HepG2 (cell line): ENCODE data around the gene PCYT2. TPM values are rescaled to one million over a fixed set of nuclear protein-coding genes. Genes with fewer than 3 reads are reported as not detected.

Source experiments
- AGO2 ChIP-seq: fragments of 200-400 bp; formaldehyde crosslinking; optimal IDR thresholded peaks from 2 replicates; pipeline ENCODE3; 2017; ENCODE audit warnings: mild to moderate bottlenecking, low read depth, low read length, moderate library complexity
- CSRNP1 ChIP-seq: sonication (generic); formaldehyde crosslinking; IDR thresholded peaks from 2 replicates; pipeline ENCODE4 v1.8.1; 2023; ENCODE audit warnings: mild to moderate bottlenecking, missing genetic modification reagents
- GMEB1 ChIP-seq: sonication (generic); formaldehyde crosslinking; IDR thresholded peaks from 2 replicates; pipeline ENCODE4 v1.5.1; 2020; ENCODE audit warnings: missing genetic modification reagents, mild to moderate bottlenecking, borderline replicate concordance
- HMGA1 ChIP-seq: sonication (generic); formaldehyde crosslinking; conservative IDR thresholded peaks from 2 replicates; pipeline ENCODE4 v1.4.0; 2020; ENCODE audit warnings: missing genetic modification reagents
- MEIS1 ChIP-seq: sonication (generic); formaldehyde crosslinking; IDR thresholded peaks from 2 replicates; pipeline ENCODE4 v1.9.0; 2021; ENCODE audit warnings: mild to moderate bottlenecking, missing genetic modification reagents, moderate library complexity, borderline replicate concordance
- MIER3 ChIP-seq: IDR thresholded peaks from 2 replicates; pipeline ENCODE4 v1.6.1; 2016; ENCODE audit warnings: missing compliant biosample characterization, borderline replicate concordance
- SKI ChIP-seq: fragments of 450-650 bp; IDR thresholded peaks from one replicate; pipeline ENCODE4 v1.6.1; 2018; ENCODE audit warnings: mild to moderate bottlenecking; ENCODE audit not compliant: partially characterized antibody
- SP2 ChIP-seq: sonication (generic); formaldehyde crosslinking; IDR thresholded peaks from 2 replicates; pipeline ENCODE4 v1.5.1; 2020; ENCODE audit warnings: mild to moderate bottlenecking, missing genetic modification reagents
- STAG1 ChIP-seq: sonication (generic); formaldehyde crosslinking; IDR thresholded peaks from 2 replicates; pipeline ENCODE4 v1.4.0; 2020; ENCODE audit warnings: missing genetic modification reagents
- YEATS2 ChIP-seq: sonication (generic); formaldehyde crosslinking; IDR thresholded peaks from 2 replicates; pipeline ENCODE4 v1.4.0; 2020; ENCODE audit warnings: missing genetic modification reagents, borderline replicate concordance
- ZBTB8A ChIP-seq: sonication (generic); formaldehyde crosslinking; IDR thresholded peaks from 2 replicates; pipeline ENCODE4 v1.4.0; 2020; ENCODE audit warnings: mild to moderate bottlenecking, low read depth, missing genetic modification reagents, borderline replicate concordance
- ZFP91 ChIP-seq: sonication (generic); formaldehyde crosslinking; IDR thresholded peaks from 2 replicates; pipeline ENCODE4 v1.9.0; 2022; ENCODE audit warnings: missing genetic modification reagents, mild to moderate bottlenecking, borderline replicate concordance
- ZNF263 ChIP-seq: sonication (generic); formaldehyde crosslinking; IDR thresholded peaks from 2 replicates; pipeline ENCODE4 v1.4.0; 2020; ENCODE audit warnings: missing genetic modification reagents
- polyA plus RNA-seq, 8 experiments: library from polyadenylated mRNA; depleted of rRNA in 3 of 8; stranded (reverse) in 7 of 8; unstranded in 1 of 8; fragments of >200 nt; fragmentation: Illumina TruSeq in 4 of 8; extraction: Trizol in 4 of 8; gene quantifications; 2 replicates each; pipeline versions ENCODE4 v1.2.1 to v1.2.3, GENCODE V29; 2011 to 2016; ENCODE audit warnings: low read depth in 4 of 8, missing spikeins in 1 of 8, mixed read lengths in 1 of 8; ENCODE audit not compliant: insufficient read depth in 1 of 8
- total RNA-seq, 5 experiments: library from RNA; depleted of rRNA; stranded (reverse); fragments of >200 nt; fragmentation: Illumina TruSeq; extraction: Trizol; gene quantifications; 2 replicates each; pipeline ENCODE4 v1.2.3, GENCODE V29; 2016; ENCODE audit warnings: low read depth in 1 of 5
- TF ChIP-seq, protein P1 (sequence below): sonication (generic); formaldehyde crosslinking; IDR thresholded peaks from 2 replicates; pipeline ENCODE4 v1.5.0; 2020; ENCODE audit warnings: mild to moderate bottlenecking, missing genetic modification reagents, moderate library complexity
- TF ChIP-seq, protein P2 (sequence below): sonication (generic); formaldehyde crosslinking; IDR thresholded peaks from 2 replicates; pipeline ENCODE4 v1.4.0; 2020; ENCODE audit warnings: missing genetic modification reagents
- TF ChIP-seq, protein P3 (sequence below): sonication (generic); formaldehyde crosslinking; IDR thresholded peaks from 2 replicates; pipeline ENCODE4 v1.4.0; 2020; ENCODE audit warnings: missing genetic modification reagents

The PCYT2 gene
- total and polyA plus RNA-seq, 2 of the 13 experiments (the other 11 are each of a cell fraction or from before 2014, with no cell fraction given) = 147 to 297 TPM

- TF ChIP-seq, protein P1, sequence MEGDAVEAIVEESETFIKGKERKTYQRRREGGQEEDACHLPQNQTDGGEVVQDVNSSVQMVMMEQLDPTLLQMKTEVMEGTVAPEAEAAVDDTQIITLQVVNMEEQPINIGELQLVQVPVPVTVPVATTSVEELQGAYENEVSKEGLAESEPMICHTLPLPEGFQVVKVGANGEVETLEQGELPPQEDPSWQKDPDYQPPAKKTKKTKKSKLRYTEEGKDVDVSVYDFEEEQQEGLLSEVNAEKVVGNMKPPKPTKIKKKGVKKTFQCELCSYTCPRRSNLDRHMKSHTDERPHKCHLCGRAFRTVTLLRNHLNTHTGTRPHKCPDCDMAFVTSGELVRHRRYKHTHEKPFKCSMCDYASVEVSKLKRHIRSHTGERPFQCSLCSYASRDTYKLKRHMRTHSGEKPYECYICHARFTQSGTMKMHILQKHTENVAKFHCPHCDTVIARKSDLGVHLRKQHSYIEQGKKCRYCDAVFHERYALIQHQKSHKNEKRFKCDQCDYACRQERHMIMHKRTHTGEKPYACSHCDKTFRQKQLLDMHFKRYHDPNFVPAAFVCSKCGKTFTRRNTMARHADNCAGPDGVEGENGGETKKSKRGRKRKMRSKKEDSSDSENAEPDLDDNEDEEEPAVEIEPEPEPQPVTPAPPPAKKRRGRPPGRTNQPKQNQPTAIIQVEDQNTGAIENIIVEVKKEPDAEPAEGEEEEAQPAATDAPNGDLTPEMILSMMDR = peak; percentile 59
- TF ChIP-seq STAG1 (CRISPR knock-in tag) (peak; percentile 48), AGO2 (peak; percentile 80), GMEB1 (CRISPR knock-in tag) (no peak), SP2 (CRISPR knock-in tag) (no peak), SKI (no peak), MEIS1 (CRISPR knock-in tag) (no peak), ZNF263 (CRISPR knock-in tag) (0 out of 2 replicates have a peak, but pooled peaks have one; percentile 10), YEATS2 (CRISPR knock-in tag) (no peak), ZBTB8A (CRISPR knock-in tag) (no peak), CSRNP1 (CRISPR knock-in tag) (no peak), HMGA1 (CRISPR knock-in tag) (no peak), MIER3 (no peak), ZFP91 (CRISPR knock-in tag) (no peak)
- TF ChIP-seq, protein P2, sequence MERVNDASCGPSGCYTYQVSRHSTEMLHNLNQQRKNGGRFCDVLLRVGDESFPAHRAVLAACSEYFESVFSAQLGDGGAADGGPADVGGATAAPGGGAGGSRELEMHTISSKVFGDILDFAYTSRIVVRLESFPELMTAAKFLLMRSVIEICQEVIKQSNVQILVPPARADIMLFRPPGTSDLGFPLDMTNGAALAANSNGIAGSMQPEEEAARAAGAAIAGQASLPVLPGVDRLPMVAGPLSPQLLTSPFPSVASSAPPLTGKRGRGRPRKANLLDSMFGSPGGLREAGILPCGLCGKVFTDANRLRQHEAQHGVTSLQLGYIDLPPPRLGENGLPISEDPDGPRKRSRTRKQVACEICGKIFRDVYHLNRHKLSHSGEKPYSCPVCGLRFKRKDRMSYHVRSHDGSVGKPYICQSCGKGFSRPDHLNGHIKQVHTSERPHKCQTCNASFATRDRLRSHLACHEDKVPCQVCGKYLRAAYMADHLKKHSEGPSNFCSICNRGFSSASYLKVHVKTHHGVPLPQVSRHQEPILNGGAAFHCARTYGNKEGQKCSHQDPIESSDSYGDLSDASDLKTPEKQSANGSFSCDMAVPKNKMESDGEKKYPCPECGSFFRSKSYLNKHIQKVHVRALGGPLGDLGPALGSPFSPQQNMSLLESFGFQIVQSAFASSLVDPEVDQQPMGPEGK (CRISPR knock-in tag) = no peak
- TF ChIP-seq, protein P3, sequence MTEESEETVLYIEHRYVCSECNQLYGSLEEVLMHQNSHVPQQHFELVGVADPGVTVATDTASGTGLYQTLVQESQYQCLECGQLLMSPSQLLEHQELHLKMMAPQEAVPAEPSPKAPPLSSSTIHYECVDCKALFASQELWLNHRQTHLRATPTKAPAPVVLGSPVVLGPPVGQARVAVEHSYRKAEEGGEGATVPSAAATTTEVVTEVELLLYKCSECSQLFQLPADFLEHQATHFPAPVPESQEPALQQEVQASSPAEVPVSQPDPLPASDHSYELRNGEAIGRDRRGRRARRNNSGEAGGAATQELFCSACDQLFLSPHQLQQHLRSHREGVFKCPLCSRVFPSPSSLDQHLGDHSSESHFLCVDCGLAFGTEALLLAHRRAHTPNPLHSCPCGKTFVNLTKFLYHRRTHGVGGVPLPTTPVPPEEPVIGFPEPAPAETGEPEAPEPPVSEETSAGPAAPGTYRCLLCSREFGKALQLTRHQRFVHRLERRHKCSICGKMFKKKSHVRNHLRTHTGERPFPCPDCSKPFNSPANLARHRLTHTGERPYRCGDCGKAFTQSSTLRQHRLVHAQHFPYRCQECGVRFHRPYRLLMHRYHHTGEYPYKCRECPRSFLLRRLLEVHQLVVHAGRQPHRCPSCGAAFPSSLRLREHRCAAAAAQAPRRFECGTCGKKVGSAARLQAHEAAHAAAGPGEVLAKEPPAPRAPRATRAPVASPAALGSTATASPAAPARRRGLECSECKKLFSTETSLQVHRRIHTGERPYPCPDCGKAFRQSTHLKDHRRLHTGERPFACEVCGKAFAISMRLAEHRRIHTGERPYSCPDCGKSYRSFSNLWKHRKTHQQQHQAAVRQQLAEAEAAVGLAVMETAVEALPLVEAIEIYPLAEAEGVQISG (CRISPR knock-in tag) = 0 out of 2 replicates have a peak, but pooled peaks have one; percentile 4
These were observed 4.6 kb downstream of the PCYT2 start (continued) for GRCh38 chr17:81906476-81907218.
